Ishikawa (cell line): Measurements from ENCODE around the gene IKZF2.

ENCODE experiments used
- CEBPB ChIP-seq: IDR thresholded peaks from 2 replicates; pipeline ENCODE4 v1.6.1; 2012
- CREB1 ChIP-seq: IDR thresholded peaks from 2 replicates; pipeline ENCODE4 v1.6.1; 2012; ENCODE audit warnings: low read depth
- EGR1 ChIP-seq: IDR thresholded peaks from 2 replicates; pipeline ENCODE4 v1.6.1; 2012
- EP300 ChIP-seq: IDR thresholded peaks from 2 replicates; pipeline ENCODE4 v1.6.1; 2012; ENCODE audit warnings: borderline replicate concordance
- FOXM1 ChIP-seq: IDR thresholded peaks from 2 replicates; pipeline ENCODE4 v1.6.1; 2012; ENCODE audit warnings: low read depth, borderline replicate concordance
- NFIC ChIP-seq: IDR thresholded peaks from 2 replicates; pipeline ENCODE4 v1.6.1; 2012
- RAD21 ChIP-seq: IDR thresholded peaks from 2 replicates; pipeline ENCODE4 v1.6.1; 2012; ENCODE audit warnings: low read depth
- TAF1 ChIP-seq: IDR thresholded peaks from 2 replicates; pipeline ENCODE4 v1.6.1; 2012; ENCODE audit warnings: low read depth, mild to moderate bottlenecking
- TCF12 ChIP-seq: IDR thresholded peaks from 2 replicates; pipeline ENCODE4 v1.6.1; 2012; ENCODE audit warnings: low read depth
- TEAD4 ChIP-seq: IDR thresholded peaks from 2 replicates; pipeline ENCODE4 v1.6.1; 2012
- YY1 ChIP-seq: IDR thresholded peaks from 2 replicates; pipeline ENCODE4 v1.6.1; 2012; ENCODE audit warnings: low read depth
- ZBTB7A ChIP-seq: IDR thresholded peaks from 2 replicates; pipeline ENCODE4 v1.6.1; 2012; ENCODE audit warnings: low read depth
- TF ChIP-seq, protein P1 (sequence below): IDR thresholded peaks from 2 replicates; pipeline ENCODE4 v1.6.1; 2012
- TF ChIP-seq, protein P2 (sequence below): IDR thresholded peaks from 2 replicates; pipeline ENCODE4 v1.6.1; 2012
- TF ChIP-seq, protein P3 (sequence below): IDR thresholded peaks from 2 replicates; pipeline ENCODE4 v1.6.1; 2012; ENCODE audit warnings: low read depth, mild to moderate bottlenecking

Gene IKZF2

DNA sequence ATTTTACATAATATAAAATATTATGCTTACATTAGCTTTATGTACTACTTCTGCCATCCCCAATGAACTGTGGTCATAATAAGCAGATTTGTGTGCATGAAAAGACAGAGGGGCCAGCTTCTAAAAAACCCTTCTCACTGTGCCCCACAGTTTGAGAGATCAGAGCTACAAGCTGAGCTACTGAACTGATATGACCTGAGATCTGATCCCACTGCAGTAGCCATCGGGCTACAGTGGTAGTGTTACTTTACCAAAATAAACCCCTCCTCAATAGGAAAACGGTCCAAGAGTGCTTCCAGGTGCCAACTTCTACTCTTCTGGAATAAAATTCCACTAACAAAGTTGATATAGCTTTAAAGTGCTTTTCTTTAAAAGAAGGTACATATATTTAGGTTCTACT lies 43.1 kb downstream of the IKZF2 start:
- TF ChIP-seq YY1 (no peak), NFIC (no peak), TCF12 (no peak), RAD21 (no peak), TEAD4 (no peak), TAF1 (no peak), ZBTB7A (no peak), EP300 (no peak), FOXM1 (no peak), EGR1 (no peak), CREB1 (no peak)
- TF ChIP-seq, protein P1, sequence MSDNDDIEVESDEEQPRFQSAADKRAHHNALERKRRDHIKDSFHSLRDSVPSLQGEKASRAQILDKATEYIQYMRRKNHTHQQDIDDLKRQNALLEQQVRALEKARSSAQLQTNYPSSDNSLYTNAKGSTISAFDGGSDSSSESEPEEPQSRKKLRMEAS = no peak
- TF ChIP-seq, protein P2, sequence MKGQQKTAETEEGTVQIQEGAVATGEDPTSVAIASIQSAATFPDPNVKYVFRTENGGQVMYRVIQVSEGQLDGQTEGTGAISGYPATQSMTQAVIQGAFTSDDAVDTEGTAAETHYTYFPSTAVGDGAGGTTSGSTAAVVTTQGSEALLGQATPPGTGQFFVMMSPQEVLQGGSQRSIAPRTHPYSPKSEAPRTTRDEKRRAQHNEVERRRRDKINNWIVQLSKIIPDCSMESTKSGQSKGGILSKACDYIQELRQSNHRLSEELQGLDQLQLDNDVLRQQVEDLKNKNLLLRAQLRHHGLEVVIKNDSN = no peak
- TF ChIP-seq, protein P3, sequence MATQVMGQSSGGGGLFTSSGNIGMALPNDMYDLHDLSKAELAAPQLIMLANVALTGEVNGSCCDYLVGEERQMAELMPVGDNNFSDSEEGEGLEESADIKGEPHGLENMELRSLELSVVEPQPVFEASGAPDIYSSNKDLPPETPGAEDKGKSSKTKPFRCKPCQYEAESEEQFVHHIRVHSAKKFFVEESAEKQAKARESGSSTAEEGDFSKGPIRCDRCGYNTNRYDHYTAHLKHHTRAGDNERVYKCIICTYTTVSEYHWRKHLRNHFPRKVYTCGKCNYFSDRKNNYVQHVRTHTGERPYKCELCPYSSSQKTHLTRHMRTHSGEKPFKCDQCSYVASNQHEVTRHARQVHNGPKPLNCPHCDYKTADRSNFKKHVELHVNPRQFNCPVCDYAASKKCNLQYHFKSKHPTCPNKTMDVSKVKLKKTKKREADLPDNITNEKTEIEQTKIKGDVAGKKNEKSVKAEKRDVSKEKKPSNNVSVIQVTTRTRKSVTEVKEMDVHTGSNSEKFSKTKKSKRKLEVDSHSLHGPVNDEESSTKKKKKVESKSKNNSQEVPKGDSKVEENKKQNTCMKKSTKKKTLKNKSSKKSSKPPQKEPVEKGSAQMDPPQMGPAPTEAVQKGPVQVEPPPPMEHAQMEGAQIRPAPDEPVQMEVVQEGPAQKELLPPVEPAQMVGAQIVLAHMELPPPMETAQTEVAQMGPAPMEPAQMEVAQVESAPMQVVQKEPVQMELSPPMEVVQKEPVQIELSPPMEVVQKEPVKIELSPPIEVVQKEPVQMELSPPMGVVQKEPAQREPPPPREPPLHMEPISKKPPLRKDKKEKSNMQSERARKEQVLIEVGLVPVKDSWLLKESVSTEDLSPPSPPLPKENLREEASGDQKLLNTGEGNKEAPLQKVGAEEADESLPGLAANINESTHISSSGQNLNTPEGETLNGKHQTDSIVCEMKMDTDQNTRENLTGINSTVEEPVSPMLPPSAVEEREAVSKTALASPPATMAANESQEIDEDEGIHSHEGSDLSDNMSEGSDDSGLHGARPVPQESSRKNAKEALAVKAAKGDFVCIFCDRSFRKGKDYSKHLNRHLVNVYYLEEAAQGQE = no peak

DNA sequence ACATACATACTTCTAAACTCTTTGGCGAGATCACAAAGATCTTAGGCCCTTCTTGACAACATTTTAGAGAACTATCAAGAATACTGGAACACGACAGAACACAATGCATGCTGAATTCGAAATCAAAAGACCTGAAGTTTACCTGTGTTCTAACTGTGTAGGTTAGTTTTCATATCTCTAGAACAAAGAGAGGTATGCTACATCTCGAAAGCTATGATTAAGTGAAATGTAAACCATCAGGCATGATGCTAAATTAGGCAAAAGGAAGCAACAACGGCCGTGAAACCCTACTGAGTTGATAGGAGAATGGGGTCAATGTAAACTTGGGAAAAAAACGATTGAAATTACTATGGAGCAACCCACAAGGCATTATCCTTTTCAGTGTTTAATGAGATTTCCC lies 43.7 kb downstream of the IKZF2 start:
- TF ChIP-seq TEAD4 = no peak
- no peak for TF ChIP-seq CREB1
- no peak for TF ChIP-seq YY1
- no peak for TF ChIP-seq TCF12
- TF ChIP-seq, protein P1 = no peak
- TF ChIP-seq NFIC = no peak
- TF ChIP-seq, protein P2 = no peak

DNA sequence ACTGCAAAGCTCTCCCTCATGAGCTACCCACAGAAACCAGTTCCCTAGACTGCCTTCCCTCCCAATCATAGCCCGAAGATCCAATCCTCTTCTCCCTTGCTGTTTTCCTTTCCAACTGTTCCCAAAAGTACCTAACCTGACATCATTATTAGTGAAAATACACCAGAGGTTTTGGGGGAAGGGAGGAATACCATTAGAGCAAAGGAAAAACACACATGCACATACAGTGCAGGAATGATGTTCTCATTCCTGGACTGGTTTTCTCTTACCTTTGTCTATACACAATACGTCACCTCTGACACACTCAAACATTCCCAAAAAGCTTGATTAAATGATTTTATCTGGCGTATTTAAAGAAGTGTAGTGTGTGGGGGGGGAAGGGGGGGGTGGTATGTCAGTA lies 46.2 kb downstream of the IKZF2 start:
- TF ChIP-seq, protein P2 = no peak
- TF ChIP-seq TCF12 = no peak
- TF ChIP-seq ZBTB7A = no peak
- no peak for TF ChIP-seq YY1
- TF ChIP-seq TEAD4 = no peak
- TF ChIP-seq NFIC = no peak
- TF ChIP-seq EP300 = no peak
- no peak for TF ChIP-seq TAF1
- TF ChIP-seq CEBPB = no peak
- TF ChIP-seq, protein P1 = no peak
- no peak for TF ChIP-seq EGR1
- TF ChIP-seq FOXM1 = no peak
- TF ChIP-seq, protein P3 = no peak
- no peak for TF ChIP-seq RAD21
- no peak for TF ChIP-seq CREB1

DNA sequence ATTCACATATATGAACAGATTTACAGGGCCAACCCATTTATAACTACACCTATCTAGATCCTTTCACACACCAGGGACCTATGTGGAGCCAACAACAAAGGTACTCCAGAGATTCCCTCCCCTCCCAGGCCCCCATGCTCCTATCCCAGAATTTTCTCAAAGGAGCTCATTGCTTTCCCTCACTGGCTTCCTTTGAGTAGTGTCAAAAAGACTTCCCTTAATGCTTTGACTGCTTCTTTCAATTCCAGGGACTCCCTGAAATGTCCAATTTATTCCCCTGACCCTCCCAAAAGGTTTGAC lies 46.6 kb downstream of the IKZF2 start:
- TF ChIP-seq EGR1 (no peak), ZBTB7A (no peak), NFIC (no peak), YY1 (no peak), FOXM1 (no peak), TEAD4 (no peak), TAF1 (no peak), CEBPB (no peak), RAD21 (no peak), TCF12 (no peak), EP300 (no peak)
- TF ChIP-seq, protein P3 = no peak
- TF ChIP-seq, protein P1 = no peak
